Body of pancreas (tissue), 4 donors: ENCODE measurements around the gene GDPD4. TPM values are rescaled to one million over a fixed set of nuclear protein-coding genes. Genes with fewer than 3 reads are reported as not detected.

Source experiments
- ATAC-seq: fragments of 150-250 bp; one replicate; pipeline ENCODE4 v1.9.1; 2016
- DNase-seq, 4 donors: peaks; one replicate each; pipeline ENCODE4 v3.0.0-alpha.2; 2019
- H3K27ac ChIP-seq, 4 donors: fragments of 200-600 bp; sonication (generic); 1 replicate in 3 of 4; 2 replicates in 1 of 4; pipeline versions ENCODE4 v1.5.1 to v1.6.1; 2016 to 2019; ENCODE audit warnings: mild to moderate bottlenecking in 1 of 4, mixed read lengths in 1 of 4, moderate library complexity in 1 of 4
- H3K27me3 ChIP-seq, 2 donors: fragments of 200-600 bp; sonication (generic); one replicate each; pipeline ENCODE4 v1.6.0; 2016; ENCODE audit warnings: mild to moderate bottlenecking in 1 of 2
- H3K36me3 ChIP-seq, 2 donors: fragments of 200-600 bp; sonication (generic); replicated peaks in 1 of 2; 2 replicates each; pipeline ENCODE4 v1.5.1; 2016; ENCODE audit warnings: low read depth in 2 of 2; ENCODE audit not compliant: insufficient read depth in 1 of 2
- H3K4me1 ChIP-seq: fragments of 200-600 bp; sonication (generic); one replicate; pipeline ENCODE4 v1.6.0; 2016
- H3K4me3 ChIP-seq, 2 donors: fragments of 200-600 bp; sonication (generic); 1 replicate in 1 of 2; 2 replicates in 1 of 2; pipeline ENCODE4 v1.5.1; 2016 to 2019
- H3K9me3 ChIP-seq, 3 donors: fragments of 200-600 bp; sonication (generic); 1 replicate in 2 of 3; 2 replicates in 1 of 3; pipeline ENCODE4 v1.5.1; 2016
- POLR2A ChIP-seq, 3 donors: fragments of 450-650 bp; IDR thresholded peaks; one replicate each; pipeline ENCODE4 v1.6.1; 2016; ENCODE audit warnings: antibody characterized with exemption in 3 of 3, mild to moderate bottlenecking in 2 of 3
- WGBS, 2 donors: methylation state at CpG; one replicate each; pipeline ENCODE4 v1.1.5; 2017; 5-methylcytosine and 5-hydroxymethylcytosine counted together
- intact Hi-C: fragments of 100-400 bp; cut with DNase I; formaldehyde crosslinking; loops from one replicate; pipeline ENCODE4 v1.15.1; 2023
- total RNA-seq, 2 donors: library from RNA; depleted of rRNA; stranded (reverse); fragments of >200 nt; gene quantifications; one replicate each; pipeline ENCODE4 v1.1.0, GENCODE V29; 2016
- TF ChIP-seq, protein P1 (sequence below), 7 experiments: fragments of 450-650 bp in 4 of 7; fragments of 200-600 bp in 3 of 7; sonication (generic) in 3 of 7; IDR thresholded peaks; one replicate each; pipeline ENCODE4 v1.5.1; 2016 to 2019; ENCODE audit warnings: antibody characterized with exemption in 7 of 7

GDPD4 gene
- total RNA-seq, 2 donors from 2014 or later = not detected

DNA sequence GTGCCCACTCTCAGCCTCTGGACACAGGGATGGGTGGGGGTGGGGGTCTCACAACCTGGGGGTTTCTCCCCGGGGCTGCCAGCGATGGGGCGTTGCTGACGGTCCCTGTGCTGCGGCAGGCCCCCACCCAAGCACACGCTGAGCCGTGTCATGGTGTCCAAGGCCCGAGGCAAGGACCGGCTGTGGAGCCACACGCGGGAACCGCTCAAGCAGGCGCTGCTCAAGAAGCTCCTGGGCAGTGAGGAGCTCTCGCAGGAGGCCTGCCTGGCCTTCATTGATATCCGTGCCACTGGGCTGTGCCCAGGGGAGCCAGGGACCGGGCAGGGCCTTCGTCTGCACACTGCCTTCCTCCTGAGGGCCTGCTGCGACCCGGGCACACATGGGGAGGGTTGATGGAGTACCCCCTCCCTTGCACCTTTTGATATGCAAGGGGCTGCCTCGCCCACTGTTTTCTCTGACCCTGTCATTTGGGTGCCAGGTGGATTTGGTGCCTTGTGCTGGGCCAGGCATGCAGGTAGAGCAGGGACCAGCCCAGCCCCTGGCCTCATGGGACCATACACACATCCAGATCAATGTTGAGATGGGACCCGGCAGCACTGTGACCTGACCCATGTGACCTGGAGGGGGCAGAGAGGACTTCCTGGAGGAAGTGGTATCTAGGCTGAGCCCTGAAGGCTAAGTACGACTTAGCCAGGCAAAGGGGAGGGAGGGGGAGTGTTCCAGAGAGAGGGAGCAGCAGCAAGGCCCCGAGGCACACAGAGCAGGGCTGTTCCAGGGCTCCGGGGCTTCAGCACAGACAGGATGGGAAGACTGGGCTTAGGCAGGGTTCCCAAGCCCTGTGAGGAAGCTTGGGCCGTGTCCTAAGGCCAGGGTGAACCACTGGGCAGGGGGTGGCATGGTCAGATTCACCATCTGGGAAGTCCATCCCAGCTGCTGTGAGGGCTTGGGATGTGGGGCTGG, 98.3 kb downstream of the GDPD4 start:
- no peaks in the 10 kb centered on the region for H3K9me3 ChIP-seq
- ATAC-seq = no peak
- no peaks in the 10 kb centered on the region for H3K4me1 ChIP-seq
- no peaks in the 10 kb centered on the region for H3K36me3 ChIP-seq
- no peak overlapping the region for H3K4me3 ChIP-seq
- no peaks in the 10 kb centered on the region for H3K27me3 ChIP-seq
- H3K27ac ChIP-seq = no peak overlapping the region
- TF ChIP-seq POLR2A (IDR thresholded peaks at IDR 0.05) = no peak
- TF ChIP-seq, protein P1, sequence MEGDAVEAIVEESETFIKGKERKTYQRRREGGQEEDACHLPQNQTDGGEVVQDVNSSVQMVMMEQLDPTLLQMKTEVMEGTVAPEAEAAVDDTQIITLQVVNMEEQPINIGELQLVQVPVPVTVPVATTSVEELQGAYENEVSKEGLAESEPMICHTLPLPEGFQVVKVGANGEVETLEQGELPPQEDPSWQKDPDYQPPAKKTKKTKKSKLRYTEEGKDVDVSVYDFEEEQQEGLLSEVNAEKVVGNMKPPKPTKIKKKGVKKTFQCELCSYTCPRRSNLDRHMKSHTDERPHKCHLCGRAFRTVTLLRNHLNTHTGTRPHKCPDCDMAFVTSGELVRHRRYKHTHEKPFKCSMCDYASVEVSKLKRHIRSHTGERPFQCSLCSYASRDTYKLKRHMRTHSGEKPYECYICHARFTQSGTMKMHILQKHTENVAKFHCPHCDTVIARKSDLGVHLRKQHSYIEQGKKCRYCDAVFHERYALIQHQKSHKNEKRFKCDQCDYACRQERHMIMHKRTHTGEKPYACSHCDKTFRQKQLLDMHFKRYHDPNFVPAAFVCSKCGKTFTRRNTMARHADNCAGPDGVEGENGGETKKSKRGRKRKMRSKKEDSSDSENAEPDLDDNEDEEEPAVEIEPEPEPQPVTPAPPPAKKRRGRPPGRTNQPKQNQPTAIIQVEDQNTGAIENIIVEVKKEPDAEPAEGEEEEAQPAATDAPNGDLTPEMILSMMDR (IDR thresholded peaks at IDR 0.05) = no peak
- intact Hi-C loops = no loop called here
- WGBS, 2 donors = 90 to 92% methylated on average over 10 to 25 of the region's 25 CpGs
- DNase-seq = no peak

DNA sequence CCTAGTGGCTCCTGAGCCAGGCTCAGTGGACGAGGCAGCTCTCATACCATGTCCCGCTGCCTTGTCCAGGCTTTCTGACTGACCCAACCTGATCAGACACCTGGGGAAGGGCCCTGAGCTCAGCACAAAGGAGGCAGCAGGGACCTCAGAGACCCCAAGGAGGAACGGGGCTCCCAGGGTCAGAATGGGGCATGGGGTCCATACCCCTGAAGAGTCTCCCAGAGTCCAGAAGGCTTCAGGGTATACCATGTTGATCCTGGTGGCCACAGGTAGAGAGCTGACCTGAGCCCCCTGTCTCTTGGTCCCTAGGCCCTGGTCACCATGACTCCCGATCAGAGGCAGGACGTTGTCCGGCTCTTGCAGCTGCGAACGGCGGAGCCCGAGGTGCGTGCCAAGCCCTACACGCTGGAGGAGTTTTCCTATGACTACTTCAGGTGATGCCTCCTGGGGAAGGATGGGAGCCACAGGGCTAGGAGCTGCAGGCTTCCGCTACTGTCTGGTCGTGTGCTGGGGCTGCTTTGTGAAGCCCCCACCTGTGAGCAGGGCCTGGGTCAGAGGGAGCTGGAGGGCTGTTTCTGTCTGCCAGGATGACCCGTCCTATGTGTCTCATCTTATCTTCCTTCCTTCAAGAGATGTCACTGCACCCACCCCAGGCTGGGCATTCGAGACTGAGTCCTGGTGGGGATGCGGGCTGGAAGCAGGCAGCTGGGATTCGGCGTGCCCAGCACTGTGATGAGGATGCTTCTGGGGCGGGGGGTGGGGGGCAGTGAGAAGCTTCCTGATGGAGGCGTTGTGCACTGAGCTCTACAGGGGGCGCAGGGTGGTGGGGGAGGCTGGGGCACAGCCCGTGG, 99.3 kb downstream of the GDPD4 start:
- H3K4me1 ChIP-seq = no peaks in the 10 kb centered on the region
- H3K36me3 ChIP-seq = no peaks in the 10 kb centered on the region
- intact Hi-C loops = no loop called here
- TF ChIP-seq, protein P1 (IDR thresholded peaks at IDR 0.05) = no peak
- no peak for TF ChIP-seq POLR2A (IDR thresholded peaks at IDR 0.05)
- H3K9me3 ChIP-seq = no peaks in the 10 kb centered on the region
- H3K27me3 ChIP-seq = no peaks in the 10 kb centered on the region
- ATAC-seq = no peak
- WGBS, 2 donors = 96 to 97% methylated on average over 10 to 23 of the region's 23 CpGs
- no peak for DNase-seq
- H3K4me3 ChIP-seq = no peak overlapping the region
- no peak overlapping the region for H3K27ac ChIP-seq

DNA sequence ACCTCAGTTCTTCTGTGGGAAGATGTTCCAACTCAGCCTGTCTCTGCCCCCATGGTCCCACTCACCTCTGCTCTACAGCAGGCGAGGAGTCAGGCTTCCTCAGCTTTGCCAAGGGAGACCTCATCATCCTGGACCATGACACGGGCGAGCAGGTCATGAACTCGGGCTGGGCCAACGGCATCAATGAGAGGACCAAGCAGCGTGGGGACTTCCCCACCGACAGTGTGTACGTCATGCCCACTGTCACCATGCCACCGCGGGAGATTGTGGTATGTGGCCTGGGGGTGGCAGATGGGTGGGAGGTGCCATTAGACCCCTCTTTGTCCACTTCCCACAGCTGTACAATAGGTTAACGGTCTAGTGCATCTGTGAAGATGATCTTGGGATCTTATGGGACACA, 100.1 kb downstream of the GDPD4 start:
- WGBS, 2 donors = 83 to 100% methylated on average over 3 to 11 of the region's 11 CpGs
- no peaks in the 10 kb centered on the region for H3K9me3 ChIP-seq
- no peak overlapping the region for H3K27ac ChIP-seq
- no peak overlapping the region for H3K4me3 ChIP-seq
- ATAC-seq (no peak), DNase-seq (peak in 1 of 4 donors; percentile 6)
- intact Hi-C loops = no loop called here
- H3K4me1 ChIP-seq = no peaks in the 10 kb centered on the region
- TF ChIP-seq, protein P1 (IDR thresholded peaks at IDR 0.05) = no peak
- TF ChIP-seq POLR2A (IDR thresholded peaks at IDR 0.05) = no peak
- no peaks in the 10 kb centered on the region for H3K36me3 ChIP-seq
- H3K27me3 ChIP-seq = no peaks in the 10 kb centered on the region

DNA sequence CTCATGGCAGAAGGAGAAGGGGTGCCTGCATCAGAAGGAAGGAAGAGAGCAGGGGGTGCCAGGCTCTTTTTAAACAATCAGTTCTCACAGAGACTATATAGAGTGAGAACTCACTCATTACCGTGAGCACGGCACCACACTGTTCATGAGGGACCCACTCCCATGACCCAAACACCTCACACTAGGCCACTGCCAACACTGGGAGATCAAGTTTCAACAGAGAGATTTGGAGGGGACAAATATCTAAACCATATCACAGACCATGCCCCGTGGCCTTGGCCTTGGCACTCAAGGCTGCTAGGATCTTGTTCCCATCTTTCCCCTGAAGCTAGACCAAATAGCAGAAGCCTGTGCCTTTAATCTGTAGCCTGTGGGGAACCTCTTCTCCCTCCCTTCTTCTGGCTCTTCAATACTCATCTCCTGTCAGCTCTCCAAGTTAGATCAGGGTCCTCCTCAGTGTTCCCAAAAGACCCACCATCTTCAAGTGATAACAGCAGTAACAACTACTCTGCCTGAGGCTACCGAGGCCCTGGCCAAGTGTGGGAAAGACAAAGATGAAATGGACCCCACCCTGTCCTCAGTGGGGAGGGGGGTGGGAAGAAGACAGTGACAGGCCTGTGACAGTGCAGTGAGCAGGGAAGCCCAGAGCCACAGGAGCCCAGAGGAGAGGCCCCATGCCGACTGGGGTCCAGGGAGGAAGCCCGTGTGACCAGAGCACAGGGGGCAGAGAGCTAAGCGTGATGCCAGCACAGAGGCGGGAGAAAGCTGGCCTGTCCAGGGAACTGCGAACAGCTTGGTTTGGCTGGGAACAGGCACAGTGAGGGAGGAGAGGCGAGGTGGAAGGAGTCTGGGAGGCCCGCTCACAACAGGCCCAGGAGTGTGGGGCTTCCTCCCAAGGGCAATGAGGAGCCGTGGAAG, 100.9 kb downstream of the GDPD4 start:
- H3K9me3 ChIP-seq = no peaks in the 10 kb centered on the region
- ATAC-seq (no peak), DNase-seq (peak in 1 of 4 donors; percentile 1)
- no peak overlapping the region for H3K27ac ChIP-seq
- TF ChIP-seq, protein P1 (IDR thresholded peaks at IDR 0.05) = no peak
- TF ChIP-seq POLR2A (IDR thresholded peaks at IDR 0.05) = no peak
- intact Hi-C loops = no loop called here
- 74 to 76% methylated on average over 11 of the region's 12 CpGs for WGBS, 2 donors
- H3K36me3 ChIP-seq = no peaks in the 10 kb centered on the region
- H3K4me3 ChIP-seq = no peak overlapping the region
- no peaks in the 10 kb centered on the region for H3K27me3 ChIP-seq
- H3K4me1 ChIP-seq = no peaks in the 10 kb centered on the region
